ENCODE measurements around the gene ZBTB47. TPM values are rescaled to one million over a fixed set of nuclear protein-coding genes. Genes with fewer than 3 reads are reported as not detected.
A peak's percentile ranks its signal among the peaks of the same experiment; 100 is the strongest.

The ZBTB47 gene
- total and polyA plus RNA-seq, 10 of the 15 experiments (the other 5 are each of a cell fraction or from before 2014, with no cell fraction given): 0.04 to 3.4 (median 1.0) TPM; not detected in 1

GRCh38 chr3:42605546-42606173 lies 47.8 kb upstream of the ZBTB47 start:
- intact Hi-C loops (cut with micrococcal nuclease; ENCODE audit: unreplicated experiment) (no loop called here), in situ Hi-C loops (cut with MboI) (no loop called here)
- no TSS peak for BruUV-seq (replicated peaks)
- H3K9ac ChIP-seq (ENCODE audit: control insufficient read depth, insufficient read depth, low read length): no peak overlapping the region
- CTCF ChIA-PET: interaction anchor here (0.7 to 1.6 kb wide), 4 partner anchors 8 to 23 kb away, joined by 3 to 6 read pairs (median 3); no protein-coding TSS in a partner anchor
- H3K27ac ChIP-seq (ENCODE audit: control insufficient read depth, insufficient read depth): no peak overlapping the region
- DNase-seq (ENCODE audit: low read depth, low spot score): no peak
- H3K4me3 ChIP-seq: no peak overlapping the region
- no peak overlapping the region for H2AFZ ChIP-seq (ENCODE audit: control insufficient read depth, low read depth, low read length)
- POLR2A ChIA-PET: no interaction called here
- H3K27me3 ChIP-seq (replicated peaks in 1 of 2; ENCODE audit: control insufficient read depth in 2 of 2, insufficient read depth in 2 of 2, low read length in 1 of 2): no peaks in the 10 kb centered on the region
- H3K79me2 ChIP-seq (ENCODE audit: control insufficient read depth, insufficient read depth, low read length): peaks cover 93% of the 10 kb centered on the region
- H3K9me3 ChIP-seq (replicated peaks; ENCODE audit: control insufficient read depth, insufficient read depth, low read length): no peaks in the 10 kb centered on the region; the same call in 1 of the 3 replicates
- peaks cover 0 to 17% of the 10 kb centered on the region in 2 experiments; a peak in 3 of 4 replicates for H3K36me3 ChIP-seq (ENCODE audit: control insufficient read depth in 2 of 2, insufficient read depth in 2 of 2, low read length in 1 of 2)
- SMC1A ChIA-PET (ENCODE audit: uncharacterized antibody, unreplicated experiment): interaction anchor here (0.7 to 1.2 kb wide), 5 partner anchors 9 to 150 kb away, joined by 3 to 5 read pairs (median 3); partner anchors contain the start of gene SEC22C
- 81% methylated on average over 5 of the region's 5 CpGs for WGBS (ENCODE audit: insufficient coverage, insufficient replicate concordance, low lambda C conversion rate, missing lambda C conversion rate)
- peaks cover 3% of the 10 kb centered on the region; the same call in 1 of the 2 replicates for H3K4me1 ChIP-seq (ENCODE audit: control insufficient read depth, insufficient read depth, low read length)
- peak overlapping the region; percentile 60 for H3K4me2 ChIP-seq (ENCODE audit: control insufficient read depth, insufficient read depth)
- no peaks in the 10 kb centered on the region for H4K20me1 ChIP-seq (ENCODE audit: control insufficient read depth, insufficient read depth)
- no peak for ATAC-seq
- FAIRE-seq: no peak
- RAD21 ChIA-PET (ENCODE audit: unreplicated experiment): no interaction called here
- TF ChIP-seq STAT1 (conservative IDR thresholded peaks at IDR 0.05): no peak
- no peak for TF ChIP-seq RAD51 (IDR thresholded peaks at IDR 0.05)
- no peak for TF ChIP-seq SREBF2 (IDR thresholded peaks at IDR 0.05; ENCODE audit: low read length)
- no peak for TF ChIP-seq MAX (IDR thresholded peaks at IDR 0.05; ENCODE audit: low read depth, low read length)
- no peak for TF ChIP-seq NFIC (IDR thresholded peaks at IDR 0.05; ENCODE audit: low read depth, low read length)
- no peak for TF ChIP-seq MYC (IDR thresholded peaks at IDR 0.05; ENCODE audit: insufficient read depth, insufficient read length, insufficient replicate concordance, low read length, severe bottlenecking)
- no peak for TF ChIP-seq IRF5 (IDR thresholded peaks at IDR 0.05; ENCODE audit: borderline replicate concordance)
- no peak for TF ChIP-seq IKZF1 (conservative IDR thresholded peaks at IDR 0.05)
- TF ChIP-seq POU2F2 (IDR thresholded peaks at IDR 0.05; ENCODE audit: borderline replicate concordance, low read depth, low read length): no peak
- no peak for TF ChIP-seq ZSCAN29 (IDR thresholded peaks at IDR 0.05)
- TF ChIP-seq ZNF687 (IDR thresholded peaks at IDR 0.05): no peak
- TF ChIP-seq TCF12 (IDR thresholded peaks at IDR 0.05; ENCODE audit: low read depth, low read length): no peak
- no peak for TF ChIP-seq SMAD1 (IDR thresholded peaks at IDR 0.05; ENCODE audit: low read depth, partially characterized antibody)
- no peak for TF ChIP-seq RFX5 (IDR thresholded peaks at IDR 0.05; ENCODE audit: low read depth, low read length)
- no peak for TF ChIP-seq ZNF622 (IDR thresholded peaks at IDR 0.05)
- TF ChIP-seq KDM1A (IDR thresholded peaks at IDR 0.05; ENCODE audit: borderline replicate concordance): no peak
- TF ChIP-seq BCL3 (IDR thresholded peaks at IDR 0.05; ENCODE audit: borderline replicate concordance, insufficient read depth, low read depth, low read length, poor library complexity, severe bottlenecking): no peak

Measured in GM12878 (cell line).